Measurements from ENCODE around the gene MAP3K2.

MAP3K2 gene

DNA sequence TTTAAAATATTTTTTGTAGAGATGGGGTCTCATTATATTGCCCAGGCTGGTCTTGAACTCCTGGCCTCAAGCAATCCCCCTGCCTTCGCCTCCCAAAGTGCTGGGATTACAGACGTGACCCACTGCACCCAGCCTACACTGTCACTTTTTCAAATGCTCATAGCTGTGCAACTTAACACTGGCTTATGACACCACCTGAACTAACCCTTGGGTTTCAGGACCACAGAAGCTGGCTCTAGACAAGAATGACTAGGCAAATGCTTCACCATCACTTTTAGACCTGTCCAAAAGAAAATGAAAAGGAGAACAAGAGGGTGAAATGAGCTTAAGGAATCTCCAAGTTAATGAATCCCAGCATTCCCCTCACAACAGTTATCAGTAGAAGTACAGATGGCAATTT, 107.1 kb downstream of the MAP3K2 start:
- no peak for DNase-seq

- no peak for DNase-seq
Measured at GRCh38 chr2:127279781-127280180, 108.0 kb downstream of the MAP3K2 start.

- no peak for DNase-seq
Measured at GRCh38 chr2:127278959-127279358, 108.8 kb downstream of the MAP3K2 start.

DNA sequence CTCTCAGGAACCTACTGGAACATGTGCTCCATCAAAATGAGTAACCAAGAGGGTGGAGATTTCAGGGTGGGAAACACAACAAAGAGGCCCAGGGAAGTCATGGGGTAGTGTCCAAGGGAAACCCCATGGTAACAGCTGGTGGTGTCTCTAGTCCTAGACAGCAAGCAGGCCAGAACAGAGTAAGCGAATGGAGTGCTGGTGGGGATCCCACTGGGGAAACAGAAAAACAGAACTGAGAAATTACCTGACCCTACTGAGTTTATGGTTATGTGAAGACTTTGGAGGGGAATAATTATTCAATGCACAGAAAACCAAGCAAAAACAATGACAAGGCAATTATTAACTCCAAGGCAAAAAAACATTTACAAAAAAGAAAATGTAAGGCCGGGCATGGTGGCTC, 110.7 kb downstream of the MAP3K2 start:
- no peak for DNase-seq

DNA sequence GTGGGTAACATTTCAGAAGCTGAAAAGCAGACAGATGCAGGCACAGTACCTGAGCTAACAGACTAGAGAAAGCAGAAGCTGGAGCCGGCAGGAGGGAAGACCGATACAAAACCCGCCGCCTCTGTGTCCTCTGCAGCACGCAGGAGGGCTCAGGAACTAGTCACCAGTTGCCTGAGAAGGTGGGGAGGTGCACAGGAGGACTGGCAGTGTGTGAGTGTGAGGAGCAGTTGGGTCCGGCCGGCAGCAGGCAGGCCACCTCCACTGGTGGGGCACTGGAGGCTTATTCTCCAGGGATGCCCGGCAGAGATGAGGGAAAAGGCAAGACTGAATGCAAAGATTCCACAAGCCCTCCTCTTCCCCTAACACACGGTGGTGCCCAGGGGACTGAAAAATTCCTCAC, 112.0 kb downstream of the MAP3K2 start:
- DNase-seq, result no peak

DNA sequence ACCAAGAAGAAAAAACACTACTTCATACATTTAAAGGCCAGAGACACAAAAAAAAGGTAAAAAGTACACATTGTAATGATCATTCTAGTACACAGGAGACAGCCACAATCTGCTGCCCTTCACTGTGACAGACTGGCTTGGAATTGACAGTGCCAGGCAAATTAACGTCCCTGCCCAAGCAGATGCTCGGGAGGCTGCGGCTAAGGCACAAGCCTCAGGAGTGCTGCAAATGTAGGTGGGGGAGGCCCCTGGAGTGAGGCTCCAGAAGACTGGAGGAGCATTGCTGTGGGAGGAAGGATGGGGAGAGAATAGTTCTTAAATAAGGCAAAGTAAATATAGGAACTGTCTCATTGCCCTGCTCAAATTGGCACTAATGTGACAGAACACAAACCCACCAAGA, 112.4 kb downstream of the MAP3K2 start:
- DNase-seq, result no peak

- no peak for DNase-seq
Measured at GRCh38 chr2:127270663-127271062, 117.1 kb downstream of the MAP3K2 start.

- no peak for DNase-seq
Measured at GRCh38 chr2:127261804-127262406, 125.9 kb downstream of the MAP3K2 start.

GRCh38 chr2:127259355-127259754, 128.4 kb downstream of the MAP3K2 start:
- DNase-seq, result no peak

GRCh38 chr2:127256866-127257265, 130.9 kb downstream of the MAP3K2 start:
- DNase-seq, result no peak

DNA sequence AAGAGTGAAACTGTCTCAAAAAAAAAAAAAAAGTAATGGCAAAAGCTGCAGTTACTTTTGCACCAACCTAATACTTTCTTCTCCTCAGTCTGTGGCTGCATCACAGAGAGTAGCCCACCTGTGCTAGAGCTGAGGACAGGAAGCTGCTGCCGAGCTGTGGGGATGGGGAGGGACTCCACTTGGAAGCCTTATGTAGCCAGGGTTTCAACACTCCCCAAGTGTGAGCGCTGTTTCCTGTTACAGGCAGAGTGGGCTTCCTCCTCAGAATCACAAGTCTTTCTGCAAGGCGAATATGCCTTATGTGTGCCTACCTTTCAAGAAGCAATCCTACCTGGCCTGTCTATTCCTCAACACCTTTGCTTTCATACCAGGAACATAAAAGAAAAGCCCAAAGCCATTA, 131.4 kb downstream of the MAP3K2 start:
- no peak for DNase-seq

DNA sequence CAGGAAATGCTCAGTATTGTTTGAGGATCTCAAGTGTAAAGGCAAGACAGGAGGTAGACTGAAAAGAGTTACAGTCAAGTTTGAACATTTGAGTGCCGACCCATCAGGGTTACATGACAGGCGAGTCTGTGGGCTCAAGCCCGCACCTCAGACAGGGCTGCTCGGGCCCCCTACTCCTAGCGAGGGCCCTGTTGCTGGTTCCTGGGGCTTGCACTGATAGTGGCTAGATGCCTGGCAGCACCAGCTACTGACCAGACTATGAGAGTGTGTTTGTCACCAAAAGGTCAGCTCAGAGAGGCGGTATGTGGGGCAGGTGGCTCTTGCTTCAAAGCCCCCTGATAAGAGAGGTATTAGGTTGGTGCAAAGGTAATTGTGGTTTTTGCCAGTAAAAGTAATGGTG, 132.1 kb downstream of the MAP3K2 start:
- no peak for DNase-seq

DNA sequence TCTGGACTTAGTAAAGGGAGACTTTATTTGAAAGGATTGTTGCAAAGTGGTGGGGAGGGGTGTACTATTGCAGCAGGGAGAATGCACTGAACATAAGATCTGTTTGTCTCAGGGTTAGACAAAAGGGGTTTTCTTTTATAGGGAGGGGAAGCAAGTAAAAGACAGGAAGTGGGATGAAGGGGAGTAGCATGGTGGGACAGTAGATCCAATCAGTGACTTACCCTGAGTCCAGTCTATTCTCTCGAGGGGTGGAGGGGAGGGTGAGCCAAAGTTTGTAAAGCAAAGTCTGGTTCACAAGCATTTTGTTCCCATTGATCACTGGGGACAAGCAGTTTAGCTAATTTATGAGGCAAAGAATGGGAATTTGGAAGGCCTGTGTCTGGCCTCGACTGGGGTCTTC, 132.6 kb downstream of the MAP3K2 start:
- DNase-seq, result no peak

GRCh38 chr2:127254386-127254981, 133.3 kb downstream of the MAP3K2 start:
- DNase-seq, result no peak

All from NCI-H1436 (cell line).